HG03469 (cell line): ENCODE results near the gene AOC3.

Source experiments
- ATAC-seq: cut with Tn5 transposase; IDR thresholded peaks from one replicate; pipeline ENCODE4 v1.9.1; 2021; ENCODE audit warnings: mild to moderate bottlenecking, moderate library complexity, moderate number of reproducible peaks; ENCODE audit not compliant: unreplicated experiment

AOC3 gene

DNA sequence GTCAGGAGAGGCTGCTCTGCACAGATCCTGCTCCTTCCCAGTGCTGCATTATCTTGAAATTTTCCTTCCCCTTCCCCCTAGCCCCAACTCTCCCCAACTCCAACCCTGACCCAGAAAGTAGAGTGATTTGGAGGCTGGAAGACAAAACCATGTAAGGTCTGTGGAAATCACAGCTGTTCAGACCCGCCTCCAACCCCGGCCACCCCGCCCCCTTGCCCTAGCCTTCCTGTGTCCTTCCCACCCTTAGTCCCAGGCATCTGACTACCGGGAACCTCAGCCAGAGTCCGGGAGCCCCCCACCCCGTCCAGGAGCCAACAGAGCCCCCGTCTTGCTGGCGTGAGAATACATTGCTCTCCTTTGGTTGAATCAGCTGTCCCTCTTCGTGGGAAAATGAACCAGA is at the start of gene AOC3:
AOC3 (plus strand) TSS at position 246 of the 400 bp plus-strand sequence; CDS start at position 391, 145 bp downstream.
- ATAC-seq, result no peak

GRCh38 chr17:42803074-42803883 is 47.7 kb upstream of the AOC3 start:
- ATAC-seq, result no peak

DNA sequence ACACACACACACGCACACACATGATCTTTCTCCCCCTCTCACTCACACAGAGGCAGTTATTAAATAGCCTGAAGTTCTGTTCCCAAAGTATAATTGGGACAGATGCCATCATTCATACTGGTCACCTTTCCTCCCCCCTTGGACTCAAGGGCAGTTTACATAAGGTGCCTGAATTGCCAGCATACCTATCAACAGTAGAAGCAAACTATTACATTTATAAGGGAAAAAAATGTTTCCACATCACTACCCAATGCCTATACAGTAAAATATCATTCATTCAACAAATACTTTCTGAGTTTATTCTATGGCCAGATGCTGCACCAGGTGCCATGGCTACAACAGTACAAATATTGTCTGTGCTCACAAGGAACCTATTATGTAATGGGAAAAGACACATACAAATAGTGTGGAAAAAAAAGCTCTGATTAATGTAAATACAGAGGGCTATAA is 46.1 kb upstream of the AOC3 start:
- no peak for ATAC-seq

GRCh38 chr17:42806249-42806648 is 44.8 kb upstream of the AOC3 start:
- no peak for ATAC-seq

DNA sequence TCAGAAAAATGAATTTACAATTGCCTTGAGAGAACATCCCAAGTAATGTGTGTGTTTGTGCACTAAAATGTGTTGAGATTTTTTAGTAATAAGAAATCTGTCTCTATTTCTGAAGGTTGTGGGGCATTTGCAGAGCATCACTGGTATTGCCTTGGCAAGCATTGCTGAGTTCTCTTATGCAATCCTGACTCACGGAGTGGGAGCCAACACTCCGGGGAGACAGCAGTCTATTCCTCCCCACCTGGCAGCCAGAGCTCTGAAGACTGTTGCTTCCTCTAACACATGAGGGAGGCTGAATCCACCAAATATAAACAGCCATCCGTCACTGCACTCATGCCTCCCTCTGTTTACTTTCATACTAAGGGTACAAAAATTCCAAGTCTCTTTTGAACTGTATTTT is 41.7 kb upstream of the AOC3 start:
- no peak for ATAC-seq

DNA sequence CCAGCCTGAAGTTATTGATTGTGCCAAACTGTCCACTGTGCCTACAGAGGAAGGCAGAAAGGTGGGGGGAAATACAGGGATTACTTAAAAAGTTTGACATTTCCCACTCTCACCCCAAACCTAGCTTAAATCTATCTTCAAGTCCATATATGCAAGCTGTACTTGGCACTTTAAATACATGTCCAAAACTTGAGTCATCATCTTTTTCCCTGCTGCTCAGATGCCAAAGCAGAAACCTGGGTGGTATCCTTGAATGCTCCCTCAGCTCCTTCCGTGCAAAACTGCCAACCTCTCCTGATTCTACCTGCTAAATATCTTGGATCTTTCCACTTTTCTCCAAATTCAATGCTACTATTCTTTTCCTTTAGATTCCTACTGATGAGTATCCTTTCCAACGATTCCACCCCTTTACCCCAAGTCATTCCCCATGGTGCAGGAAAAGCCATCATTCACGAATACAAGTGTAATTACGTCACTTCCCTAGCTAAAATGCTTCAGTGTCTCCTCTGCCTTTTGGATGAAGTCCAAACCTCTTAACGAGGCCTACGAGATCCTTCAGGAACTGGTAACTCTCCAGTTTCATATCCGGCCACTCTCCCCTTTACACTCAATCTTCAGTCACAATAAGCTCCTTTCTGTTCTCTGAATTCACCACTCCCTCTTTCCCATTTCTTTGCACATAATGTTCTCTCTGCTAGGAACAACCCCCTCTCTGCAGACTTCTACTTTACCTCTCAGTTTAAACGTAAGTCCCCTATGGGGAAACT is 36.2 kb upstream of the AOC3 start:
- no peak for ATAC-seq

DNA sequence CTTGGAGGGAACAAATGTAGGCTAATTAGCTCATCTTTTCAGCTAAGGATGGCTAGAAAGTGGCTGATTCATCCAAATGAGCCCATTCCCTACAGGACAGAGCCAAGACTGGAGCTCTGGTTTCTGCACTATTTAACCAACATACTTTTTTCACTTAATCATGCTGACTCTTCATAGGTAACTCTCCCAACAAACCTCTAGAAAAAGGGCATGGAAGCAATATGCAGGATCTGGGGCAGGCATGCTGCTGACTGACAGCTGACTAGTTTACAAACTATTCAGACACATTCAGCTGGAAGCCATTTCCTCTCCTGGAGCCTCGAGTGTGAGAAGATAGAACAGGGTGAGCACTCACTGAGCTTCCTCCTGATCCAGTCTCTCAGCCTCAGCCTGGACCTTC is 33.1 kb upstream of the AOC3 start:
- no peak for ATAC-seq

GRCh38 chr17:42818379-42818778 is 32.6 kb upstream of the AOC3 start:
- no peak for ATAC-seq

DNA sequence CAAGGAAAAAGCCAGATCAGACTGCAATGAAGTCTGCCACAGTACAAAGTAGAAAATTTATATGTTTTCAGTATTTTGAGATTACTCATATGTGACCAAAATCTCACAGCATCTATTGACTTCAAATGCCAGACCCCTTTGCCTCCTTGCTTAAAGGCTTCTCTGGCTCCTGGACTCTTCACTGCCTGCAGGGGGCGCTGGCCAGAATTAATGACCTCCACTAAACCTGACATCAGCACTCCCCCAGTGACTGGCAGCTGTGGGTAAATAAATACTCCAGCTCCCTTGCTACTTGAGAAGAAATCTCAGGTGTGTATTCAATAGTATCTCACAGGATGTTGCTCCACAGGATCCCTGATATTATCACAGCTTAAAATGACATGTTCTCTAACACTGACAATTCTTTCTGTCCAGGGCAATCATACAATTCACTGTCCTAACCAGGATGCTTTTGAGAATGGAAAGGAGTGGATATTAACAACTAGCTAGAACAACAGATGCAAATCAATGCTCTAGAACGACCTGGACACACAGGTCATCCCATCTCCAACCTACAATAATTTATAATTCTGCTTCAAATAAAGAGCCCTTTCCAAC is 31.0 kb upstream of the AOC3 start:
- ATAC-seq, result no peak

GRCh38 chr17:42821176-42821575 is 29.8 kb upstream of the AOC3 start:
- ATAC-seq, result no peak

- ATAC-seq, result no peak
Measured at GRCh38 chr17:42827472-42827871, 23.5 kb upstream of the AOC3 start.

GRCh38 chr17:42830971-42831370 is 20.0 kb upstream of the AOC3 start:
- no peak for ATAC-seq

GRCh38 chr17:42832213-42832933 is 18.6 kb upstream of the AOC3 start:
- no peak for ATAC-seq

DNA sequence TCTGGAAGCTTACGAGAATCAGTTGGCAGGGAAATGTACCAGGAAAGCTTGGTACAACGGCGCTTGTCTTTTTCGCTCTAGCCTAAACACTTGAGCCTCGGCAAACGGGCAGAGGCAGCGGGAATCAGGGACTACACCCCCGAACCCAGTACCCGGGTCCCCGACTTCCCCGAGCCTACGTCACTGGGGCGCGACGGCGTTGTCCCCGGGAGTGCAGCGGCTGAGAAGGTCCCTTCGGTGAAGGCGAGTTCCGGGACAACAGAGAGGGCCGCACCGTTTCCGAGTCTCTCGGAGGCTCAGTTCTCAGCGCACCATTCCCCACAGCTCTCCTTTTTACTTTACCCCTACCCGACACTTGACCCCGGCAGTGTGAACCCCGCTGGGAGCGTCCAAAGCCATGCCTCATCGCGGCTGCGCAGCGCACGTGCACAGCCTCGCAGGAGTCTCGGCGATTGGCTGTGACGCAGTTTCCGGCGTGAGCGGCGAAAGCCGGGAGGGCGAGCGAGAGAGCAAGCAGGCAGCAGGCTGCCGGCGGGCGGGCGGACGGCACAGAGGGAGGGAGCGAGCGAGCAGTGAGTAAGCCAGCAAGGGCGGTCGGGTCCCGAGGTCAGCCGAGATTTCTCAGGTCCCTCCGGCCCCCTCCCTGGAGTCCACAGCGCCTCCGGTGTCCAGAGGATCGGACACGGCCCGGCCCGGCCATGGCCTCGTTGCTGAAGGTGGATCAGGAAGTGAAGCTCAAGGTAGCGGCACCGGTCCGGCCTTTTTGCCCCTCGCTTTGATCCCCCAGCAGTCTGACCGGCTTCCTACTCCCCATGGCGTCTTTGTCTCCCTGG is 17.8 kb upstream of the AOC3 start, which contains the start of gene PSME3:
PSME3 (plus strand) TSS at position 464 of the 833 bp plus-strand sequence; CDS start at position 699, 235 bp downstream.
- ATAC-seq, result peak; percentile 74

DNA sequence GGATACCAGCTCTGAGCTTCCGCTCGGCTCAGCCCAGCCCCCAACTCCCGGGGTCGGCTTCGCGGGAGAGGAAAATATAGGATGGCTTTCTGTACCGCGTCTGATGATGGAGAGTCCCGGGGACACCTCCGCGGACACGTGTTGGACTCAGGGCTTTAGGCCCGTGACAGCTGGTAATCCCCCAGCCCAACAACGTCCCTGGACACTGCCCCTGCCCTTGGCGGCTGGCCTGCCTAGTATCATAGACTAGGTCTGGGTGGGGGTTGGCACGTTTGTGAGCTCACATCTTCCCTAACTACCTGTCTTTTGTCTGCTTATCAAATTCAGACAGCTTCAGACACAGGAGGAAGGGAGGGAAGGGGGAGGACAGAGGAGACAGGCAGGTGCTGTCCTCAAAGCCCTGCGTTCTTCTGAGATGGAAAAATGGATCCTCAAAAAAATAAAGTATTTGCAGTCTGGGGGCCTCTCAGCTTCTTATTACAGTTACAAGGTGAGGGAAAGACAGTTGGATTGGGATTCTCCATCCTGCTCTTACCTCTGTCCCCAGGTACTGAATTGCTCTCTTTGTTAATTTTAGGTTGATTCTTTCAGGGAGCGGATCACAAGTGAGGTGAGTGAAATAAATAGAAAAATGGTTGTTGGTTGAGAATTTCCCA is 17.1 kb upstream of the AOC3 start:
- peak; percentile 8 for ATAC-seq

DNA sequence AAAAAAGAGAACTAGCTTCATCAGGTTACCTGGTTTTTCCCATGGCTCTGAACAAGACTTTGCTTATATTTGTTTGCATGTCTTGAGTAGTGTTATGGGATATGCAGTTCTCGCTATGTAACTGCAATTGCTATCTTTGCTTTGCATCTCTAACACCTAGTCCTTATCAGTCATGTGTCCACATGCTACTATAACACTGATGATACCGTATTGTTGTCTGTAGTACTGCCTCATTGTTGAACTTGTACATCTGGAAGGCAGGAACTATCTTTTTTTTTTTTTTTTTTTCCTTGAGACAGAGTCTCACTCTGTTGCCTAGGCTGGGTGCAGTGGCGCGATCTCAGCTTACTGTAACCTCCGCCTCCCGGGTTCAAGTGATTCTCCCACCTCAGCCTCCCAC is 15.3 kb upstream of the AOC3 start:
- ATAC-seq, result no peak

DNA sequence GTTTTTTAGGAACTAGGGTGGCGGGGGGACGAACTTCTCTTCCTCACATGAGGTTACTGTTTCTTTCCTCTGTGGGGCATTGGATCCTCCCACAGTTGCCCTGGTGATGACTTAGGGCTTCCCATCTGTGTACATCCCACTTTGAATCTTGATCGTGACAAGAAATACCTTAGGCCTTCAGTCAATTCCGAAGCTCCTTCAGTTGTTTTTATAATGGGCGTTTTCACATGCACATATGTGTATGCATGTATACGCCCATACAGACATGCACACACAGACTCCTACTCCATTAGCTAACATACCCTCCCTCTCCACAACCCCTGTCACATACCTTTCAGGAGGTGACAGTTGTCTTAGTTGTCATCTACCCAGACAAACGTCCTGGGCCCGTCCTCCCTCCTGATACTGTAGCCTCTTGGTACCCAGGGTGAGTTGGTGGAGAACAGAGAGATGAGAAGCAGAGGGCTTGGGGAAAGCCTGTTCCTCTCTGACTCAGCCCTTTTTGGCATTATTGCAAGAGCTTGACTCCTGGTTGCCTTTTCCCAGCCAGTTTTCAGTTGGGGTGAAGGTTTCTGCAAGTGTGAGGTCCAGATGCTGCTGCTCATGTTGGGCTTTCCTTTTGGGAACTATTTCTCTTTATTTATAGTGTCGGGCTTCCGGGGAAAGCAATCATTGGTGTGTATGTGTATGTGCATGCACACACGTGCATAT is 8.9 kb upstream of the AOC3 start:
- ATAC-seq, result no peak

DNA sequence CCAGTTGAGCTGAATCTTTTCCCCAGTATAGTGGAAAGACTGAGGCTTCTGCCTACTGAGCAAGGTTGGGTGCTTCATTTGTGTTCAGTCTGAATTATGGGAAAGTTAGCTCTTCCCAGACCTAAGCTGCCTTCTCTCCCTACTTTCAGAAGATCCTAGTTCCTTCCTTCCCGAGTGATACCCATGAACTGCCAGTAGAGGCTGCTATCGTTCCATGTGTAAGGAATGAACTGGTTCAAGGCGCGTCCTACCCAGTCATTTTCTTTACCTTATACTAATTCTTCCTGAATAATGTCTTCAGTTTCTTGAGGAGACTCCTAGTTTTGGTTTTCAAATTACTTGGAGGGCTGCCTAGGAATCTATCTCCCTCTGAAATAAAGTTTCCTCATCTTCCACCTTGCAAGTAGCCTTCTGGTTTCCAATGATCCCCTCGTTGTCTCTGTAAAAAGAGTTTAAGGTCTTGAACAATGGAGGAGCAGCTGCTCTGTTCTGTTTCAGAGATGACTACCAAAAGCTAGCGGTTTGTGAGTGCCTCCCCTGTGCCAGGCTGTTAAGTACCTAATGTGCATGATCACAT is 7.6 kb upstream of the AOC3 start:
- no peak for ATAC-seq

DNA sequence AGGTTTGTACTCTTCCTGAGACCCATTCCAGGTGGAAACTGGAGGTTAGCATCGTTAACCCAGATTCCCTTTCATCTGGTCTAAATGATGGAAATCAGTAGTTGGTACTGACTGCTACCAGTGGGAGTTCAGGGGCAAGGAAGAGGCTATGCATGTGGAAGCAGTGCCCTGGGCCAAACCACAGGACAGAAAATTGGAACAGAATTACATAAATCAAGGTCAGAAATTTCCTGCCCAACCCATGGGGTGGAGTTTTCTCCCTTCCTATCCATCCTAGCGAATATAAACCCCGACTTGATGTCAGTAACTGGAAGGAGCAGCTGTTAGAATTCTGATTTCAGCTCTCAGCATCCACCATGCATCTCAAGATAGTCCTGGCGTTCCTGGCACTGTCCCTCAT is 6.7 kb upstream of the AOC3 start, which contains the start of gene AOC2:
AOC2 (plus strand) TSS at position 310 of the 400 bp plus-strand sequence; CDS start at position 357, 47 bp downstream.
- no peak for ATAC-seq
